ENCODE measurements around the gene EDDM3A. TPM values are rescaled to one million over a fixed set of nuclear protein-coding genes. Genes with fewer than 3 reads are reported as not detected.

The EDDM3A gene
- polyA plus RNA-seq, 1 experiment = not detected

- H3K27ac ChIP-seq (ENCODE audit: low read depth, low read length) = no peak overlapping the region
- TF ChIP-seq CTCF (IDR thresholded peaks at IDR 0.05; ENCODE audit: low read depth, low read length) = no peak
- no peak overlapping the region for H3K4me3 ChIP-seq (ENCODE audit: low read depth, low read length)
- DNase-seq (ENCODE audit: low read depth, low spot score) = no peak
- H3K9me3 ChIP-seq (ENCODE audit: control insufficient read depth, insufficient read depth, low read length) = no peaks in the 10 kb centered on the region
- ChIA-PET CTCF (no interaction called here), POLR2A (no interaction called here)
- no peaks in the 10 kb centered on the region for H3K27me3 ChIP-seq (ENCODE audit: control insufficient read depth, insufficient read depth, low read length)
Measured at GRCh38 chr14:20794644-20795369, 49.1 kb downstream of the EDDM3A start.

- no peak for DNase-seq (ENCODE audit: low read depth, low spot score)
- no peaks in the 10 kb centered on the region for H3K27me3 ChIP-seq (ENCODE audit: control insufficient read depth, insufficient read depth, low read length)
- CTCF ChIA-PET = interaction anchor here (0.7 kb wide), 1 partner anchor 21 kb away, joined by 7 read pairs; no protein-coding TSS in a partner anchor
- POLR2A ChIA-PET = no interaction called here
- no peak for TF ChIP-seq CTCF (IDR thresholded peaks at IDR 0.05; ENCODE audit: low read depth, low read length)
- H3K27ac ChIP-seq (ENCODE audit: low read depth, low read length) = no peak overlapping the region
- no peak overlapping the region for H3K4me3 ChIP-seq (ENCODE audit: low read depth, low read length)
- no peaks in the 10 kb centered on the region for H3K9me3 ChIP-seq (ENCODE audit: control insufficient read depth, insufficient read depth, low read length)
Measured at GRCh38 chr14:20797164-20797563, 51.5 kb downstream of the EDDM3A start.

Other genes with a start within 250 kb of the EDDM3A start
- gene RNASE10, start 240.3 kb upstream of the EDDM3A start, polyA plus RNA-seq (2011; rRNA removed) = not detected in 2 replicates
- not detected in 2 replicates for gene RNASE9, start 184.8 kb upstream of the EDDM3A start, polyA plus RNA-seq (2011; rRNA removed)
- gene RNASE11, start 157.9 kb upstream of the EDDM3A start, polyA plus RNA-seq (2011; rRNA removed) = not detected in 2 replicates
- gene RNASE12, start 154.5 kb upstream of the EDDM3A start, polyA plus RNA-seq (2011; rRNA removed) = not detected in 2 replicates
- not detected in 2 replicates for gene OR6S1, start 104.2 kb upstream of the EDDM3A start, polyA plus RNA-seq (2011; rRNA removed)
- 15.8 and 19.0 TPM in 2 replicates for gene RNASE4, start 61.3 kb upstream of the EDDM3A start, polyA plus RNA-seq (2011; rRNA removed)
- 5.1 TPM in 2 replicates for gene ANG, start 57.1 kb upstream of the EDDM3A start, polyA plus RNA-seq (2011; rRNA removed)
- gene EDDM3B, start 22.5 kb downstream of the EDDM3A start, polyA plus RNA-seq (2011; rRNA removed) = not detected in 2 replicates
- not detected in 2 replicates for gene RNASE6, start 35.4 kb downstream of the EDDM3A start, polyA plus RNA-seq (2011; rRNA removed)
- not detected in 2 replicates for gene RNASE1, start 57.0 kb downstream of the EDDM3A start, polyA plus RNA-seq (2011; rRNA removed)
- gene RNASE3, start 145.5 kb downstream of the EDDM3A start, polyA plus RNA-seq (2011; rRNA removed) = not detected in 2 replicates
- not detected in 2 replicates for gene RNASE2, start 209.6 kb downstream of the EDDM3A start, polyA plus RNA-seq (2011; rRNA removed)
- gene METTL17, start 244.1 kb downstream of the EDDM3A start, polyA plus RNA-seq (2011; rRNA removed) = 55.3 and 62.7 TPM in 2 replicates

All from AG04450 (cell line).